ENCODE results near the gene CELF6. TPM values are rescaled to one million over a fixed set of nuclear protein-coding genes. Genes with fewer than 3 reads are reported as not detected.

CELF6 gene
- total RNA-seq, 2 experiments from 2014 or later = 2.4 TPM

- intact Hi-C loops (cut with DNase I, micrococcal nuclease) = no loop called here
- DNase-seq (no peak), ATAC-seq (ENCODE audit: poor library complexity) (no peak)
- Mint-ChIP-seq H3K4me3 (no peak overlapping the region), H3K9me3 (no peaks in the 10 kb centered on the region), H3K27me3 (no peaks in the 10 kb centered on the region), H3K4me1 (ENCODE audit: low read depth) (peaks cover 16% of the 10 kb centered on the region), H3K36me3 (ENCODE audit: low read depth) (peaks cover 50% of the 10 kb centered on the region), H3K27ac (no peak overlapping the region)
- CTCF ChIA-PET = interaction anchor here (1.6 to 3.6 kb wide), 3 partner anchors 11 to 40 kb away, joined by 6 to 19 read pairs (median 11); no protein-coding TSS in a partner anchor
- Histone ChIP-seq H3K4me3 (ENCODE audit: low read length) (no peak overlapping the region), H3K27ac (ENCODE audit: low read depth in 1 of 2, low read length in 2 of 2) (no peak overlapping the region), H3K4me1 (ENCODE audit: insufficient read depth, low read length) (peaks cover 15% of the 10 kb centered on the region), H3K27me3 (ENCODE audit: control insufficient read depth in 1 of 2, insufficient read depth in 2 of 2, low read length in 2 of 2) (no peaks in the 10 kb centered on the region), H3K36me3 (ENCODE audit: insufficient read depth, low read length) (peaks cover 42% of the 10 kb centered on the region), H3K9me3 (ENCODE audit: control insufficient read depth in 1 of 2, insufficient read depth in 1 of 2, low read length in 2 of 2) (no peaks in the 10 kb centered on the region)
- POLR2A ChIA-PET = interaction anchor here (1.1 kb wide), 1 partner anchor 34 kb away, joined by 3 read pairs; no protein-coding TSS in a partner anchor
- TF ChIP-seq CTCF (IDR thresholded peaks at IDR 0.05) = no peak
Measured at GRCh38 chr15:72239652-72240051, 80.3 kb downstream of the CELF6 start.

DNA sequence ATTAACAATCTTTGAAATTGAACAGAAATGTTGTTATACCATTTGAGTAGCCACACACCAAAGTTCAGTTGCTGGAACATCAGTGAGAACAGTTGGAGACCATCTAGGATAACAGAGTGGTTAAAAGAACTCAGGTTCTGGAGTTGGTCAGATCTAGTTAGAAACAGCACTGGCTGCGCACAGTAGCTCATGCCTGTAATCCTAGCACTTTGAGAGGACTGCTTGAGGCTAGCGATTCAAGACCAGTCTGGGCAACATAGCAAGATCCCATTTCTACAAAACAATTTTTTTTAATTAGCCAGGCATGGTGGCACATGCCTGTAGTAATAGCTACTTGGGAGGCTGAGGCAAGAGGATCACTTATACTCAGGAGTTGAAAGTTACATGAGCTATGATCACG, 81.4 kb downstream of the CELF6 start:
- peaks cover 39% of the 10 kb centered on the region for H3K36me3 Mint-ChIP-seq (ENCODE audit: low read depth)
- no peaks in the 10 kb centered on the region for H3K9me3 Mint-ChIP-seq
- H3K4me3 Mint-ChIP-seq = no peak overlapping the region
- H3K9me3 ChIP-seq (ENCODE audit: control insufficient read depth in 1 of 2, insufficient read depth in 1 of 2, low read length in 2 of 2) = no peaks in the 10 kb centered on the region
- TF ChIP-seq CTCF (IDR thresholded peaks at IDR 0.05) = no peak
- H3K27me3 Mint-ChIP-seq = no peaks in the 10 kb centered on the region
- H3K4me3 ChIP-seq (ENCODE audit: low read length) = no peak overlapping the region
- ChIA-PET CTCF (interaction anchor here (1.6 to 3.6 kb wide), 3 partner anchors 11 to 39 kb away, joined by 6 to 19 read pairs (median 11); no protein-coding TSS in a partner anchor), POLR2A (interaction anchor here (1.5 kb wide), 1 partner anchor 9 kb away, joined by 3 read pairs; no protein-coding TSS in a partner anchor)
- peaks cover 33% of the 10 kb centered on the region for H3K36me3 ChIP-seq (ENCODE audit: insufficient read depth, low read length)
- no peak overlapping the region for H3K27ac ChIP-seq (ENCODE audit: low read depth in 1 of 2, low read length in 2 of 2)
- DNase-seq (no peak), ATAC-seq (ENCODE audit: poor library complexity) (no peak)
- peaks cover 16% of the 10 kb centered on the region for H3K4me1 Mint-ChIP-seq (ENCODE audit: low read depth)
- no peak overlapping the region for H3K27ac Mint-ChIP-seq
- H3K27me3 ChIP-seq (ENCODE audit: control insufficient read depth in 1 of 2, insufficient read depth in 2 of 2, low read length in 2 of 2) = no peaks in the 10 kb centered on the region
- peaks cover 15% of the 10 kb centered on the region for H3K4me1 ChIP-seq (ENCODE audit: insufficient read depth, low read length)
- intact Hi-C loops (cut with DNase I, micrococcal nuclease) = no loop called here

- no peak for ATAC-seq (ENCODE audit: poor library complexity)
- no peak for DNase-seq
- peaks cover 33% of the 10 kb centered on the region for H3K36me3 Mint-ChIP-seq (ENCODE audit: low read depth)
- POLR2A ChIA-PET = interaction anchor here (1.5 to 2.2 kb wide), 2 partner anchors 8 to 11 kb away, joined by 3 to 14 read pairs; no protein-coding TSS in a partner anchor
- Histone ChIP-seq H3K36me3 (ENCODE audit: insufficient read depth, low read length) (peaks cover 28% of the 10 kb centered on the region), H3K27ac (ENCODE audit: low read depth in 1 of 2, low read length in 2 of 2) (no peak overlapping the region), H3K4me3 (ENCODE audit: low read length) (no peak overlapping the region), H3K4me1 (ENCODE audit: insufficient read depth, low read length) (peaks cover 17% of the 10 kb centered on the region), H3K9me3 (ENCODE audit: control insufficient read depth in 1 of 2, insufficient read depth in 1 of 2, low read length in 2 of 2) (no peaks in the 10 kb centered on the region), H3K27me3 (ENCODE audit: control insufficient read depth in 1 of 2, insufficient read depth in 2 of 2, low read length in 2 of 2) (no peaks in the 10 kb centered on the region)
- H3K27me3 Mint-ChIP-seq = no peaks in the 10 kb centered on the region
- peaks cover 19% of the 10 kb centered on the region for H3K4me1 Mint-ChIP-seq (ENCODE audit: low read depth)
- no peak for TF ChIP-seq CTCF (IDR thresholded peaks at IDR 0.05)
- CTCF ChIA-PET = interaction anchor here (3.6 kb wide), 1 partner anchor 10 kb away, joined by 19 read pairs; no protein-coding TSS in a partner anchor
- peak overlapping the region; percentile 61 for H3K27ac Mint-ChIP-seq
- intact Hi-C loops (cut with DNase I, micrococcal nuclease) = no loop called here
- no peaks in the 10 kb centered on the region for H3K9me3 Mint-ChIP-seq
- no peak overlapping the region for H3K4me3 Mint-ChIP-seq
Measured at GRCh38 chr15:72237853-72238224, 82.1 kb downstream of the CELF6 start.

All from CD4-positive, alpha-beta T cell (primary cell).